Vagina (tissue), 2 donors: ENCODE results near the gene SEC16A. TPM values are rescaled to one million over a fixed set of nuclear protein-coding genes. Genes with fewer than 3 reads are reported as not detected.

Experiments used
- DNase-seq, 2 donors: peaks; one replicate each; pipeline ENCODE4 v3.0.0-alpha.2; 2017; ENCODE audit errors: extremely low spot score in 2 of 2
- H3K27ac ChIP-seq: fragments of 200-600 bp; sonication (generic); one replicate; pipeline ENCODE4 v1.5.1; 2019
- H3K27me3 ChIP-seq: fragments of 200-600 bp; sonication (generic); one replicate; pipeline ENCODE4 v1.5.1; 2019
- H3K36me3 ChIP-seq, 2 donors: fragments of 200-600 bp; sonication (generic); one replicate each; pipeline ENCODE4 v1.5.1; 2017 to 2019
- H3K4me1 ChIP-seq: fragments of 200-600 bp; sonication (generic); one replicate; pipeline ENCODE4 v1.5.1; 2019
- H3K4me3 ChIP-seq, 2 donors: fragments of 200-600 bp; sonication (generic); 1 replicate in 1 of 2; 2 replicates in 1 of 2; pipeline ENCODE4 v1.5.1; 2016 to 2019
- H3K9me3 ChIP-seq: fragments of 200-600 bp; sonication (generic); one replicate; pipeline ENCODE4 v1.5.1; 2019
- CTCF ChIP-seq, 3 experiments: fragments of 450-650 bp in 2 of 3; fragments of 200-600 bp in 1 of 3; sonication (generic) in 1 of 3; IDR thresholded peaks; one replicate each; pipeline ENCODE4 v1.5.1; 2017 to 2019; ENCODE audit warnings: antibody characterized with exemption in 3 of 3, mild to moderate bottlenecking in 2 of 3, moderate library complexity in 2 of 3
- POLR2A ChIP-seq, 2 donors: fragments of 450-650 bp; IDR thresholded peaks; one replicate each; pipeline ENCODE4 v1.6.1; 2017; ENCODE audit warnings: antibody characterized with exemption in 2 of 2, mild to moderate bottlenecking in 2 of 2, moderate library complexity in 2 of 2
- POLR2AphosphoS5 ChIP-seq, 2 donors: sonication (generic); formaldehyde crosslinking; IDR thresholded peaks; one replicate each; pipeline ENCODE4 v1.9.0; 2017; ENCODE audit warnings: antibody characterized with exemption in 2 of 2, mild to moderate bottlenecking in 2 of 2, low read depth in 1 of 2; ENCODE audit not compliant: insufficient read depth in 1 of 2
- intact Hi-C: fragments of 100-400 bp; cut with DNase I; formaldehyde crosslinking; loops from one replicate; pipeline ENCODE4 v1.15.1; 2023
- total RNA-seq: library from RNA; depleted of rRNA; stranded (reverse); fragments of >200 nt; gene quantifications from one replicate; pipeline ENCODE4 v1.2.3, GENCODE V29; 2016

Gene SEC16A
- total RNA-seq, 1 donor from 2014 or later: 52.3 TPM

GRCh38 chr9:136474974-136475865 is 7.6 kb downstream of the SEC16A start:
- Histone ChIP-seq H3K4me1 (no peaks in the 10 kb centered on the region), H3K27ac (no peak overlapping the region), H3K9me3 (no peaks in the 10 kb centered on the region), H3K36me3 (peaks cover 0 to 71% of the 10 kb centered on the region in 2 donors), H3K27me3 (no peaks in the 10 kb centered on the region), H3K4me3 (no peak overlapping the region)
- DNase-seq: no peak
- no peak for TF ChIP-seq CTCF (IDR thresholded peaks at IDR 0.05)
- no peak for TF ChIP-seq POLR2A (IDR thresholded peaks at IDR 0.05)
- intact Hi-C loops: no loop called here

- Histone ChIP-seq H3K27me3 (no peaks in the 10 kb centered on the region), H3K9me3 (no peaks in the 10 kb centered on the region), H3K27ac (no peak overlapping the region), H3K4me1 (no peaks in the 10 kb centered on the region), H3K4me3 (no peak overlapping the region), H3K36me3 (peaks cover 2 to 81% of the 10 kb centered on the region in 2 donors)
- DNase-seq: no peak
- intact Hi-C loops: no loop called here
- no peak for TF ChIP-seq CTCF (IDR thresholded peaks at IDR 0.05)
- TF ChIP-seq POLR2A (IDR thresholded peaks at IDR 0.05): no peak
- TF ChIP-seq POLR2AphosphoS5 (IDR thresholded peaks at IDR 0.05; ENCODE audit: insufficient read depth in 1 of 2, low read depth in 1 of 2): no peak
Measured at GRCh38 chr9:136474021-136474640, 8.7 kb downstream of the SEC16A start.

GRCh38 chr9:136473354-136473721 is 9.5 kb downstream of the SEC16A start:
- H3K27ac ChIP-seq: no peak overlapping the region
- intact Hi-C loops: no loop called here
- no peak for DNase-seq
- H3K4me3 ChIP-seq: no peak overlapping the region
- no peaks in the 10 kb centered on the region for H3K9me3 ChIP-seq
- no peaks in the 10 kb centered on the region for H3K27me3 ChIP-seq
- H3K4me1 ChIP-seq: no peaks in the 10 kb centered on the region
- no peak for TF ChIP-seq CTCF (IDR thresholded peaks at IDR 0.05)
- no peak for TF ChIP-seq POLR2AphosphoS5 (IDR thresholded peaks at IDR 0.05; ENCODE audit: insufficient read depth in 1 of 2, low read depth in 1 of 2)
- TF ChIP-seq POLR2A (IDR thresholded peaks at IDR 0.05): no peak
- peaks cover 4 to 86% of the 10 kb centered on the region in 2 donors for H3K36me3 ChIP-seq

- Histone ChIP-seq H3K27me3 (no peaks in the 10 kb centered on the region), H3K4me1 (no peaks in the 10 kb centered on the region), H3K9me3 (no peaks in the 10 kb centered on the region), H3K27ac (no peak overlapping the region), H3K36me3 (peaks cover 4 to 92% of the 10 kb centered on the region in 2 donors), H3K4me3 (no peak overlapping the region)
- intact Hi-C loops: no loop called here
- no peak for DNase-seq
- TF ChIP-seq POLR2A (IDR thresholded peaks at IDR 0.05) (no peak), CTCF (IDR thresholded peaks at IDR 0.05) (no peak), POLR2AphosphoS5 (IDR thresholded peaks at IDR 0.05; ENCODE audit: insufficient read depth in 1 of 2, low read depth in 1 of 2) (no peak)
Measured at GRCh38 chr9:136472640-136473353, 10.0 kb downstream of the SEC16A start.
